ENCODE measurements around the gene TLE6. TPM values are rescaled to one million over a fixed set of nuclear protein-coding genes. Genes with fewer than 3 reads are reported as not detected.

TLE6 gene
- total and polyA plus RNA-seq, 2 donors (not counting 3 experiments of a cell fraction or from before 2014, with no cell fraction given): 1.6 to 1.9 TPM

GRCh38 chr19:2969104-2969504 lies 8.3 kb upstream of the TLE6 start:
- Histone ChIP-seq H3K4me2 (ENCODE audit: insufficient read depth, low read length) (peak overlapping the region; percentile 3), H4K20me1 (replicated peaks; ENCODE audit: control insufficient read depth, extremely low read depth, insufficient read depth, low read length) (no peaks in the 10 kb centered on the region), H3K4me3 (replicated peaks in 1 of 3; ENCODE audit: insufficient read depth in 1 of 3, low read depth in 1 of 3, low read length in 3 of 3) (no peak overlapping the region), H3K27me3 (ENCODE audit: control insufficient read depth in 2 of 2, insufficient read depth in 2 of 2, low read length in 2 of 2) (no peaks in the 10 kb centered on the region), H3K27ac (ENCODE audit: insufficient read depth, low read depth, low read length) (peak overlapping the region; percentile 65), H3K36me3 (ENCODE audit: control insufficient read depth in 2 of 2, extremely low read depth in 1 of 2, insufficient read depth in 2 of 2, low read length in 2 of 2) (no peaks in the 10 kb centered on the region), H3K9me1 (replicated peaks; ENCODE audit: control insufficient read depth, extremely low read depth, insufficient read depth, low read length) (no peaks in the 10 kb centered on the region), H3K9ac (replicated peaks; ENCODE audit: extremely low read depth, insufficient read depth, low read length) (peak overlapping the region; percentile 36), H3K4me1 (ENCODE audit: control insufficient read depth, extremely low read depth, insufficient read depth, low read length) (peaks cover 23% of the 10 kb centered on the region), H3K79me2 (ENCODE audit: control insufficient read depth, insufficient read depth, low read length) (no peaks in the 10 kb centered on the region), H2AFZ (ENCODE audit: low read depth, low read length) (peak overlapping the region; percentile 47), H3K9me3 (replicated peaks; ENCODE audit: control insufficient read depth, insufficient read depth, low read length) (no peaks in the 10 kb centered on the region)
- BruUV-seq (replicated peaks): no TSS peak
- no peak for TF ChIP-seq MYC (IDR thresholded peaks at IDR 0.05; ENCODE audit: low read depth, low read length)
- TF ChIP-seq GATA2 (IDR thresholded peaks at IDR 0.05; ENCODE audit: insufficient read depth, insufficient read length, low read depth, low read length): no peak
- TF ChIP-seq EZH2 (IDR thresholded peaks at IDR 0.05; ENCODE audit: borderline replicate concordance, low read depth, low read length, severe bottlenecking): no peak
- no peak for TF ChIP-seq POLR2A (IDR thresholded peaks at IDR 0.05; ENCODE audit: low read depth, low read length)
- TF ChIP-seq CTCF (IDR thresholded peaks at IDR 0.05; ENCODE audit: extremely low read depth in 1 of 2, insufficient read depth in 1 of 2, low read depth in 1 of 2, low read length in 2 of 2): no peak
- TF ChIP-seq FOS (IDR thresholded peaks at IDR 0.05; ENCODE audit: borderline replicate concordance, insufficient read depth, low read length): no peak
- TF ChIP-seq, protein P1, sequence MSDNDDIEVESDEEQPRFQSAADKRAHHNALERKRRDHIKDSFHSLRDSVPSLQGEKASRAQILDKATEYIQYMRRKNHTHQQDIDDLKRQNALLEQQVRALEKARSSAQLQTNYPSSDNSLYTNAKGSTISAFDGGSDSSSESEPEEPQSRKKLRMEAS (IDR thresholded peaks at IDR 0.05; ENCODE audit: insufficient read depth, insufficient read length): no peak
- TF ChIP-seq POLR2AphosphoS5 (IDR thresholded peaks at IDR 0.05; ENCODE audit: insufficient read depth, low read depth, low read length): no peak
- intact Hi-C loops (cut with micrococcal nuclease): loop anchor here (2.0 kb wide), 1 partner anchor 14 kb away; no protein-coding TSS in a partner anchor
- ChIA-PET POLR2A (no interaction called here), CTCF (interaction anchor here (0.7 to 3.3 kb wide), 8 partner anchors 17 to 160 kb away, joined by 4 to 27 read pairs (median 5); no protein-coding TSS in a partner anchor)
- DNase-seq (ENCODE audit: low read depth, low spot score) (peak; percentile 78), FAIRE-seq (peak; percentile 78)
- dilution Hi-C loops (cut with MboI; ENCODE audit: extremely low pct_ligation_motif_present, low sequenced_read_pairs): no loop called here

Measured in endothelial cell of umbilical vein (primary cell).